SK-N-MC (cell line): ENCODE measurements around the gene GOLGA6L10.

Experiments
- EZH2 ChIP-seq: fragments of 200-600 bp; sonication (generic); IDR thresholded peaks from one replicate; pipeline ENCODE4 v1.6.1; 2017; ENCODE audit warnings: antibody characterized with exemption
- POLR2AphosphoS5 ChIP-seq: IDR thresholded peaks from 2 replicates; pipeline ENCODE4 v1.6.1; 2012; ENCODE audit warnings: mild to moderate bottlenecking, low read depth, low read length, borderline replicate concordance

- no peak for TF ChIP-seq POLR2AphosphoS5
- TF ChIP-seq EZH2, result no peak
Measured at GRCh38 chr15:82298520-82298919, 50.8 kb downstream of the GOLGA6L10 start.
